ENCODE data around the gene GLRA1. TPM values are rescaled to one million over a fixed set of nuclear protein-coding genes. Genes with fewer than 3 reads are reported as not detected.

GLRA1 gene
- total RNA-seq, 1 experiment from 2014 or later = not detected

- DNase-seq (ENCODE audit: low read depth) = no peak
Observed at GRCh38 chr5:151773951-151774350, 150.7 kb downstream of the GLRA1 start.

GRCh38 chr5:151772846-151773561 is 151.6 kb downstream of the GLRA1 start:
- DNase-seq (ENCODE audit: low read depth) = peak; percentile 40

Other genes with a start within 250 kb of the GLRA1 start
- 797 and 1,163 TPM in 2 replicates for gene SPARC, start 237.9 kb downstream of the GLRA1 start, total RNA-seq (2014; rRNA removed)
- gene ATOX1, start 166.2 kb downstream of the GLRA1 start, total RNA-seq (2014; rRNA removed) = 86.4 and 119 TPM in 2 replicates
- 203 and 204 TPM in 2 replicates for gene G3BP1, start 152.9 kb downstream of the GLRA1 start, total RNA-seq (2014; rRNA removed)